Neural crest cell (in vitro differentiated cells): ENCODE results near the gene CCER1. TPM values are rescaled to one million over a fixed set of nuclear protein-coding genes. Genes with fewer than 3 reads are reported as not detected.

ENCODE experiments used
- DNase-seq: peaks from one replicate; pipeline ENCODE4 v3.0.0; 2021; ENCODE audit warnings: low read depth, mixed read lengths, low spot score
- H3K27ac Mint-ChIP-seq: one replicate; pipeline ENCODE4 v1.8.0; 2021; ENCODE audit warnings: mild to moderate bottlenecking, mixed read lengths; ENCODE audit not compliant: unreplicated experiment
- H3K27me3 Mint-ChIP-seq: 2 replicates; pipeline ENCODE4 v1.8.0; 2021; ENCODE audit warnings: low read depth, mild to moderate bottlenecking, mixed read lengths
- H3K36me3 Mint-ChIP-seq: 2 replicates; pipeline ENCODE4 v1.8.0; 2021; ENCODE audit warnings: low read depth, mild to moderate bottlenecking, mixed read lengths
- H3K4me1 Mint-ChIP-seq: 2 replicates; pipeline ENCODE4 v1.8.0; 2021; ENCODE audit warnings: mixed read lengths
- H3K4me3 Mint-ChIP-seq: one replicate; pipeline ENCODE4 v1.8.0; 2021; ENCODE audit warnings: mild to moderate bottlenecking, mixed read lengths
- H3K9me3 Mint-ChIP-seq: 2 replicates; pipeline ENCODE4 v1.8.0; 2021; ENCODE audit warnings: mixed read lengths
- total RNA-seq: library from RNA; stranded (reverse); gene quantifications from 2 replicates; pipeline ENCODE4 v1.2.1, GENCODE V29; 2021
- TF ChIP-seq, protein P1 (sequence below): fragments of 200-600 bp; sonication (generic); conservative IDR thresholded peaks from 2 replicates; pipeline ENCODE4 v1.5.0; 2021; ENCODE audit warnings: antibody characterized with exemption, mild to moderate bottlenecking

CCER1 gene
- total RNA-seq, 1 donor from 2014 or later: not detected

DNA sequence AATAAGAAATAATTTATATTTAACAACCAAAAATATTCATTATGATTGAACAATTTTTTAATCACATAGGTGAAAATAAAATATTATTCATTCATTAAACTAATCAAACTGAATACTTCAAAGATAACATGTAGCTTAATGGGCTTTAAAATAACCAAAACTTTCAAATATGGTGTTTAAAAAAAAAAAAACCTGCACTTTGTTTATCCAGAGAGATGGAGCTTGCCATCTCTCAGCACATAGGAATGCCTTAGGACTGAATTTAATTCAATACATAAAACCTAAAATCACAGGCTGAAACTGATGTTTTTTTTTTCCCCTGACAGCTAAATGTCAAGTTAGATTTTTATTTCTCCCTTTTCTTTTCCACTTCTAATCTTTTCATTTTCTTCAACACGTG, 14.4 kb upstream of the CCER1 start:
- Mint-ChIP-seq H3K36me3 (no peaks in the 10 kb centered on the region), H3K27ac (no peak overlapping the region), H3K9me3 (no peaks in the 10 kb centered on the region), H3K4me3 (no peak overlapping the region), H3K4me1 (peaks cover 1% of the 10 kb centered on the region), H3K27me3 (no peaks in the 10 kb centered on the region)
- TF ChIP-seq, protein P1, sequence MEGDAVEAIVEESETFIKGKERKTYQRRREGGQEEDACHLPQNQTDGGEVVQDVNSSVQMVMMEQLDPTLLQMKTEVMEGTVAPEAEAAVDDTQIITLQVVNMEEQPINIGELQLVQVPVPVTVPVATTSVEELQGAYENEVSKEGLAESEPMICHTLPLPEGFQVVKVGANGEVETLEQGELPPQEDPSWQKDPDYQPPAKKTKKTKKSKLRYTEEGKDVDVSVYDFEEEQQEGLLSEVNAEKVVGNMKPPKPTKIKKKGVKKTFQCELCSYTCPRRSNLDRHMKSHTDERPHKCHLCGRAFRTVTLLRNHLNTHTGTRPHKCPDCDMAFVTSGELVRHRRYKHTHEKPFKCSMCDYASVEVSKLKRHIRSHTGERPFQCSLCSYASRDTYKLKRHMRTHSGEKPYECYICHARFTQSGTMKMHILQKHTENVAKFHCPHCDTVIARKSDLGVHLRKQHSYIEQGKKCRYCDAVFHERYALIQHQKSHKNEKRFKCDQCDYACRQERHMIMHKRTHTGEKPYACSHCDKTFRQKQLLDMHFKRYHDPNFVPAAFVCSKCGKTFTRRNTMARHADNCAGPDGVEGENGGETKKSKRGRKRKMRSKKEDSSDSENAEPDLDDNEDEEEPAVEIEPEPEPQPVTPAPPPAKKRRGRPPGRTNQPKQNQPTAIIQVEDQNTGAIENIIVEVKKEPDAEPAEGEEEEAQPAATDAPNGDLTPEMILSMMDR: no peak
- DNase-seq: no peak

DNA sequence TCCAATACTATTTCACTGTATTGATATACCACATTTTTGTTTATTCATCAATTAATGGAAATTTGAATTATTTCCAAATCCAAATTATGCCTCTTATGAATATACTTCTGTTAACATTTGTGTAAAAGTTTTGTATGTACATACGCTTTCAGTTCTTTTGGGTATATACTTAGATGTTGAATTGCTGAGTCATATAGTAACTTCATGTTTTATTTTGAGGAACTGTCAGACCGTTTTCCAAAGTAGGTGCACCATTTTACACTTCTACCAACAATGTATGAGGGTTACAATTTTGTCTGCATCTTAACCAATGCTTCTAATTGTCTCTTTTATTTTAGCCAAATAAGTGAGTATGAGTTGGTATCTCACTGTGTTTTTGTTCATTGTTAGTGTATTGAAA, 10.2 kb upstream of the CCER1 start:
- Mint-ChIP-seq H3K4me1 (no peaks in the 10 kb centered on the region), H3K9me3 (no peaks in the 10 kb centered on the region), H3K36me3 (no peaks in the 10 kb centered on the region), H3K27me3 (no peaks in the 10 kb centered on the region), H3K27ac (no peak overlapping the region), H3K4me3 (no peak overlapping the region)
- TF ChIP-seq, protein P1: no peak
- DNase-seq: no peak

DNA sequence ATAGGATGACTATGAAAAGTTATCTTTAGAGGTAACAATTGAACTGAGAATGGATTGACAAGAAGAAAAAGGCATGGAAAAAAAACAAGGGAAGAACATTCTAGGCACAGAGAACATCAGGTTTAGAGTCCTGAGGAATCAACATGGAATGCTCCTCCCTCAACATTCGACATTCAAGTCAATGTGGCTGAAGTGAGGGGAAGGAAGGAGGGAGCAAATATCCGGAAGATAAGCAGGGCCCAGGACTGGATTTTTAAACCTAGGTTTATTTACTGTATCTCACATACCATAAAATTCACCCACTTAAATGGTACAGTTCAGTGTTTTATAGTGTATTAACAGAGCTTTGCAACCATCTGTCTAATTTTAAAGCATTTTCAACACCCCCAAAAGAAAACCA, 9.6 kb upstream of the CCER1 start:
- Mint-ChIP-seq H3K9me3 (no peaks in the 10 kb centered on the region), H3K27ac (no peak overlapping the region), H3K27me3 (no peaks in the 10 kb centered on the region), H3K4me3 (no peak overlapping the region), H3K36me3 (no peaks in the 10 kb centered on the region), H3K4me1 (peaks cover 2% of the 10 kb centered on the region)
- TF ChIP-seq, protein P1: no peak
- DNase-seq: no peak

DNA sequence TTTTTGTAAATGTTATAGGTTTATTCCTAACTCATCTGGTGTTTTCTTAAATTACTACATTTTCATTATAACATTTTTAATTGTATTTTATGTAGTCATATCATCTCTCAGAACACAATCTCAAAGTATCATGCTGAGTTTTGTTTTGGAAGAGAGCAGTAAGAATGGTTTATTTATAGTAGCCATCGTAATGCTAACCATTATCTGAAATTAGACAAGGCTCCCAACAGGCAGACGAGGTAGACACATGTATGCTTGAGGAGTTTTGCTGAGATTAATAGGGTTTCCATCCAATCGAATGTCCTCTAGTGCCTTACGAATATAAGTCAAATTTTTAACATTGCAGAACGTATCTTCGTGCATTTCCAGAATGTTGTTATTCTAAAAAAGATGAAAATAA, 9.0 kb upstream of the CCER1 start:
- TF ChIP-seq, protein P1: no peak
- Mint-ChIP-seq H3K27ac (no peak overlapping the region), H3K27me3 (no peaks in the 10 kb centered on the region), H3K4me3 (no peak overlapping the region), H3K4me1 (peaks cover 6% of the 10 kb centered on the region), H3K36me3 (no peaks in the 10 kb centered on the region), H3K9me3 (no peaks in the 10 kb centered on the region)
- no peak for DNase-seq

DNA sequence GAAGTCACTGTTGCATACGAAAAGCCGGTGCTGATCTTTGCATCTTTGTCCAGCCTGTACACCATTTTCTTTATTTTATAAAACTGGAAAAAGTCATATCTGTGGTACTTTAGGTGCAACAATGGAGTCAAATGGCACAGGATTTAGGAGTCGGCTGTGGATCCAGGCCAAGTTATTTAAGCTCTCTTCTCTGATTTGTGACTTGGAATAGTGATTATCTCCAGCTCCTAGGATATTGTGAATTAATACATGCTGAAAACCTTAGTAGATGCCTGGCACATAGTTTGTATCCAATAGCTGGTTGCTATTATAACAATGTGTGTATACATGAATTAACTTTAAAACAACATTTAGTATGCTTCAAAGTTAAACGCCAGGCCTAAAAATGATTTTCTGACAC, 6.2 kb upstream of the CCER1 start:
- H3K4me3 Mint-ChIP-seq: no peak overlapping the region
- DNase-seq: no peak
- H3K36me3 Mint-ChIP-seq: no peaks in the 10 kb centered on the region
- H3K27ac Mint-ChIP-seq: no peak overlapping the region
- TF ChIP-seq, protein P1: no peak
- H3K27me3 Mint-ChIP-seq: no peaks in the 10 kb centered on the region
- peaks cover 6% of the 10 kb centered on the region for H3K4me1 Mint-ChIP-seq
- no peaks in the 10 kb centered on the region for H3K9me3 Mint-ChIP-seq
